G401.6 (cell line): ENCODE results near the gene ANGEL1.
A peak's percentile ranks its signal among the peaks of the same experiment; 100 is the strongest.

Experiments used
- FAIRE-seq: peaks from 2 replicates; lab custom pipeline; 2012; peaks lifted over from hg19 to GRCh38; lab: Jason Lieb, UNC

ANGEL1 gene

DNA sequence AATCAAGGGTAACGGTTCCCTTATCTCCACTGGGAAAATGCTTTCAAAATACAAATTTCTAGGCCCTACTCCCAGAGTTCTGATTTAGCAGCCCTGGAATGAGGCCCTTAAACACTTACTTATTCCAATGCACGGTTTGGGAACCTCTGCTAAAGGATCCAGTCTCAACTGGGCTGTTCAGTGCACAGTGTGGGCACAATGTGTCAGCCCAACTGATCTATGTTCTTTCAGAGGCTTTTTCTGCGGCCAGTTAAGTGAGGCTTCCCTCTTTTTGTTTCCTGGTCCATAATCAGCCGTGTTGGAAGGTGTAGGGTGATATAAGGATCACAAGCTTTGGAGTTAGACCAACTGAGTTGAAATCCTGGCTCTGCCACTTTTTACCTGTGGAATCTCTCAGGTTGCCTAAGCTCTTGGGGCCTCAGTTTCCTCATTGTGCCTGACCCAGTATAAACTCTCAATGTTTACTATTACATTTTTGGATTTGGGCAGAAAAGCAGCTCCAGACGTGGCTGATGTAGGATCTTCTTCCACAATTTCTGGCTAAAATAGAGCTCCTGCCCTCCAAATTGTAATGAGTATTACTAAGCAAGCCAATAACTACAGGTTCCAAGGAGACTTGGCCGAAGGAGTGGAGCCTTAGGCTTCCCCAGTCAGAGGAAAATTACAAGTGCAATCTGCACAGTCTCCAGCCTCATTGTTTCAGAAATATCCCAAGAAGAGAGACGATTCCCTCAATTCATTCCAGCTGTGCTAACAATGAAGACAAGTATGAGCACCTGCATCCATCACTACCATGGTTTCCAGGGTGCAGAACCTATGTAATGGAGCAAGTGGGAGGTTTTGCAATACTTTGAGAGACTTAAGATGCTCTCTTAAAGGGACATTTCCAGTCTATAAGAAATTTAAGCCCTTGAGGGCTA lies 2.3 kb upstream of the ANGEL1 start:
- FAIRE-seq, result no peak

DNA sequence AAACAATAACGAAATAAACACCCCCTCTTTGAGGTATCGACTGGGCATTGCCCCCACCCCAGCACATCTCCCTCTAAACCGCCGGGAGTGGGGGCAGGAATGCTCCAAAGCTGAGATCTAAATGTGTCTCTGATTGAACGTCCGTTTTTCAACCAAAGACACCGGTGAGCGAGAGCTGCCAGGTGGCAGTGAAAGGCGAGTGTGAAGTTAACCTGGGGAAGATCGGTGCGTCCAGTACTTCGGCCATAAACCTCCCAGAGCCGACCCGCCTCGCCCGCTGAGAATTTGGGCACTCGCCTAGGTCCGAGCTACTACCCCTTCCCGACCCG lies 625 bp downstream of the ANGEL1 start:
- no peak for FAIRE-seq

DNA sequence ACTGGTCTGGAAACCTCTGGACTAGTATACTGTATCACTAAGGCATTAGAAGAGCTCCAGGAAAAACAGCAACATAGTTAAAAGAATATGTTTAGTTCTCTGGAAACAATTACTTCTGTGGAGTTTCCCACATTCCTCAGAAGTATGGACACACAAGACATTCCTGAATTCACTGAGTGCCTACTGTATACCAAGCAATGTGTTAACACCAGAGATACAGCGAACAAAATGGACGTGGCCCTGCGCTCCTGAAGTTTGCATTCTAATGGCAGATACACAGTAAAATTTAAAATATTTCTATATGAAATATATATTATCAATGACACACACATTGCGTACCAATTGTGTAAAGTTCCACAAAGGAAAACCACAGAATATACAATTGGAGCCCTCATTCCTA lies 1.1 kb downstream of the ANGEL1 start:
- FAIRE-seq, result no peak

DNA sequence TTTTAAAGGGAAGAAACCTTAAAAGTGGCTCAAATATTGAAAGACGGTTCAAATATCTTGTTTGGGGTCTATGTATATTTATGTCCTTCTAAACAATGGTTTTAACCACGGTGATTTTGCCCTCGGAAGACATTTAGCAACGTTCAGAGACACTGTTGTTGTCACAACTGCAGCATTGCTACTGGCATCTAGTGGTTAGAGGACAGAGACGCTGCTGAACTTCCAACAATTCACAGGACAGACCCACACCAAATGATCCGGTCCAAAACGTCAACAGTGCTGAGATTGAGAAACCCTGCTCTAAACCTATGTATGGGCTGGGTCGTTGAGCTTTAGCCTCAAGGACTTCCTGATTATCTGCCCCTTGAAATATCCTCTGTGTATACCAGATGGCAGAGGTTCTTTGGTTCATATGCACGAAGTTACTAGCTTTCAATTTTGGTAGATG lies 1.7 kb downstream of the ANGEL1 start:
- peak; percentile 69 for FAIRE-seq

DNA sequence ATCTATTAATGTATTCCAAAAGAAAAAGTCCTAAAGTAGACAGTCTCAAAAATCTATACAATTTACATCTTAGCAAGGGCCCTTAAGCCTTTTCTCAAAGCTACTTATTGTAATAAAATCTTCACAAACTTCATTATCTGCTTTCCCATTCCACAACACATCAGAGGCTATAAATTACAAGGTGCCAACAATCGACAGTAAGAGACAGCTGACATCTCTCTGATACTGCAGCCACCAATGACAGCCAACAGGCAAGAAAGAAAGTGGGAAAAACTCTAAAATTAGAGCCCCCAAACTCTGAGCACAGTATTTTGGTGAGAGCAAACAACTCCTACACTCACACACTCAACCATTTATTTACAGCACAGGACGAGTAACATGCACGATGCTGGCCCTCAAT lies 2.2 kb downstream of the ANGEL1 start:
- no peak for FAIRE-seq

DNA sequence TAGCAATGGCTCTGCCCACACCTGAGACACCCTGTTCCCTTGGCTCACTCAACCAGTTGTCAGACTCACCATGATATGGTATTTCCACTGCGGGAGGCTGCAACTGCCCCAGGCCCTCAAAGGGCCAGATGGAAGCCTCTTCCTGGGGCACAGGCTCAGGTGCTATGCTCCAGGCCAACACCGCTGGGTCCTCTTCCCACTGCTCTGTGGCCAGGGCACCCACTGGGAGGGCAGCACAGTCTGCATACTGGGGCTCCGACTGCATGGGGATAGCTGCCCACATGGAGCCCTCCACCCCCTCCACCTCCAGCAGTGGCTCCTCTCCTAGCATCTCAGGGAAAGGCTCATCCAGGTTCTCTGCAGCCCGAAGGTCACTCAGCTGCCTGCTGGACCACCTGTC lies 3.7 kb downstream of the ANGEL1 start:
- no peak for FAIRE-seq

DNA sequence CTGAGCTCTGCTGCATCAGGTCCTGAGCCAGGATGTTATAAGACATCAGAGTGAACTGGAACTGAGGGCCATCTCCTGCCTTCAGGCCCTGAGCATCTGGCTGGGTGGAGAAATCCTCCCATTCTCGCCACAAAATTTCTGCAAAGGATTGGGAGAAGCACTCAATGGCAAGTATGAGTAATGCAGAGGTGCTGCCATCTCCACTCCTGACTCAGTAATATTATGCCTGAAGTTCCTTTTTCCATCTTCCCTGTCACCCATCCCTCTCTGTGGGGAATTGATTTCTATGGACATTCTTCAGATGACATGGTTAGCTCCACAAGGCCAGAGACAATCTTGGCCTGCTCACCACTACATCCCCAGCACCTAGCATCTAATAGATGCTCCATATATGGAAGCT lies 4.7 kb downstream of the ANGEL1 start:
- FAIRE-seq, result no peak

DNA sequence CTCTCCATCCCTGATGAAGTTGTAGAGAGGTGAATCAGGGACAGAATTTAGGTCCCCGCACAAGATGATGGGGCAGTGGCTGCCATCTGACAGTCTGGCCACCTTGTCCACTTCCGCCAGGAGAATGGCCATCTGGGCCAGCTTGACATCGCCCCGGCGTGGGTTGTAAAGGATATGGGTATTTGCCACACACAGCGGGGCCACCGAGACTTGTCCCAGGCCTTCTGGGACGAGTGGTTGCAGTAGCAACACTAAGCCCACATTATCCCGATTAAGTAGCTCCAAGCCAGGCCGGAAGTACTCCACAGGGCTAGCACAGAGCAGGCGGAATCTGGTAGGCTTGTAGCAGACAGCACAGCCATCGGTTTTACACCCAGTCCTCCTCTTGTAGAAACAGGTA lies 6.2 kb downstream of the ANGEL1 start:
- no peak for FAIRE-seq

DNA sequence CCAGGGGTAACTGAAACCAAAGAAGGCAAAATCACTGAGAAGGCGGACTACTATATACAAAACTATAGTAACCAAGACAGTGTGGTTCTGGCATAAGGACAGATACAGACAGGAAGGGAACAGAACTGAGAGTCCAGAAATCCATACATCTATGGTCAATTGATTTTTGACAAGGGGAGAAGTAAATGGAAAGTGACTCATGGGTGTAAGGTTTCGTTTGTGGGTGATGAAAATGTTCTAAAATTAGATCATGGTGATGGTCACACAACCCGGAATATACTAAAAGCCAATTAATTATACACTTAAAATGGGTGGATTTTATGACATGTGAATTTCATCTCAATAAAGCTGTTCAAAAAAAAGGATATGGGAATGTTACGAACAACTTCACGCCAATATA lies 18.7 kb downstream of the ANGEL1 start:
- FAIRE-seq, result no peak

DNA sequence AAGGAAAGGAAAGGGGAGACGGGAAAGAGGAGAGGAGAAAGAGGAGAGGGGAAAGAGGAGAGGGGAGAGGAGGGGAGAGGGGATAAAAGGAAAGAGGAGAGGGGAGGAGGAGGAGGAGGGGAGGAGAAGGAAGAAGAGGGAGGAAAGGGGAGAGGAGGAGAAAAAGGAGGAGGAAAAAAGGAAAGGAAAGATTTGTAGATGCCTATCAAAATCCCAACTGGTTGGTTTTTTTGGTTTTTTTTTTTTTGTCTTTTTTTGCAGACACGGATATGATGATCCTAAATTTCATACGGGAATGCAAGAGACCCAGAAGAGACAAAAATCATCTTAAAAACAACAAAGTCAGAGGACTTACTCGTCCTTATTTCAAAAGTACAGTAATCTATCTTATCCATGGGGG lies 19.4 kb downstream of the ANGEL1 start:
- FAIRE-seq, result no peak

DNA sequence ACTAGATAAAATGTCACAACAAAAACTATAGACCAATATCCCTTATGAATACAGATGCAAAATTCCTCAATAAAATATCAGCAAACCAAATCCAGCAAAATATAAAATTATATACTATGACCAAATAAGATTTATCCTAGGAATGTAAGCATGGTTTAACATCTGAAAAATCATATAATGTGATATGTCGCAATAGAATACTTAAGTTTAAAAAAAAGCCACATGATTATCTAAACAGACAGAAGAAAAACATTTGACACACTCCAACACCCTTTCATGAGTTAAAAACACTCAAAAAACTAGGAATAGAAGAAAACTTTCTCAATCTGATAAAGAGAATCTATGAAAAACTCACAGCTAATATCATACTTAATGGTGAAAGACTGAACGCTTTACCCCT lies 20.3 kb downstream of the ANGEL1 start:
- no peak for FAIRE-seq

DNA sequence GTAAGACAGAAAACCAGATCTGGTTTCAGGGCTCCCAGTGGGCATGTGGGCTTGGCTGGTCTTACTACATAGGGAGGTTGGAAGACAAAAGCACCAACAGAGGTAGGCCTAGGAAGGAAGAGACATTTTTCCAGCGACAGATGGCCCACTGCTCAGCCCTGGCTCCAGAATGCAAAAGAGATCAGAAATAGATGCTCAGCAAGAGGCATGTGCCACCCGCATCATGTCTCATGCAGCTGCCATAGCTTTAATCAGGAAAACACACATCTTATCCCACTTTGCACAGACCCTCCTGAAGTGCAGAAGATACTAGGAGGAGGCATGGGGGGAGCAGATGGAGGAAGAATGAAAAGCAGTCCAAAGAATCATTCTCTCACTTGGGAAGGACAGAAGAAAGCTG lies 26.1 kb downstream of the ANGEL1 start:
- no peak for FAIRE-seq

DNA sequence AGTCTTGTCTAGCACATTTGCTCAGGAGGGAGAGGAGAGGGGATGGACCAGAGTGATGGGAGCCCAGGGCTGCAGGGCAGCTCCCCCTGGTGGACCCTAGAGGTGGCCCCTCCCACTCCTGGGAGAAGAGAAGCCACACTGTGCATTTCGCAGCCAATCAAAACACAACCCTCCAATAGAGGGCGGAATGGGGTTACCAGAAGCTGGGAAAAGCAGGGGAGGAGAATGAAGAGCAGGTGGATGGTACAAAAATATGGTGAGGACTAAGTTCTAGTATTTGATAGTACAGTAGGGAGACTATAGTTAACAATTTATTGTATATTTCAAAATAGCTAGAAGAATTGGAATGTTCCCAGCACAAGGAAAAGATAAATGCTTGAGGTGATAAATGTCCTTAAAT lies 27.8 kb downstream of the ANGEL1 start:
- peak; percentile 90 for FAIRE-seq

DNA sequence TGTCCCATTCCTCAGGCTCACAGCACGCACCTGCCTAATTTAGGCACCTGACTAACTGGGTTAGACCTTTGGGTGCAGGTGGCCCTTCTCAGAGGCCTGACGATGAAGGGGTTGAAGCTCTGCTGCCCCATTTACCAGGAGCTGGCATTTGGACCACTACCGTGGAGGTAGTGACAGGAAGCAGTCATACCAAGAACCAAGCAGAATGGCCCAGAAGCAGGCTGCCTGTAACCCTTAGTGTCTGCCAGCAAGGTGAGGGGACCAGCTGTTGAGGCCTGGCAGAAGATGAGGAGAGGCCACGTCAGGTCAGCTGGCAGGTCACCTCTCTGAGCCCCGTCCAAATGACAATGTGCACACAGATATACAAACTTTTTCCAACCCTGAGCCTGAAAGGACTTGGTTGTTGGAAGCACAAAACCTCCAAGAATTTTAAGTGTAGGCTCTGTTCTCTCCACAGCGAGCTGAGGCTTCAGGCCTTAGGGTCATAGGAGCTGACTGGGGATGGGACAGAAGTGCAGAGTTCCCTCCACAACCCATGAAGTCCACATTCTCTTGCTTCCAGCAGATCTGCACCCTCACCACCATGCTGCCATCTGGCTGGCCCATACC lies 28.3 kb downstream of the ANGEL1 start:
- FAIRE-seq, result no peak

DNA sequence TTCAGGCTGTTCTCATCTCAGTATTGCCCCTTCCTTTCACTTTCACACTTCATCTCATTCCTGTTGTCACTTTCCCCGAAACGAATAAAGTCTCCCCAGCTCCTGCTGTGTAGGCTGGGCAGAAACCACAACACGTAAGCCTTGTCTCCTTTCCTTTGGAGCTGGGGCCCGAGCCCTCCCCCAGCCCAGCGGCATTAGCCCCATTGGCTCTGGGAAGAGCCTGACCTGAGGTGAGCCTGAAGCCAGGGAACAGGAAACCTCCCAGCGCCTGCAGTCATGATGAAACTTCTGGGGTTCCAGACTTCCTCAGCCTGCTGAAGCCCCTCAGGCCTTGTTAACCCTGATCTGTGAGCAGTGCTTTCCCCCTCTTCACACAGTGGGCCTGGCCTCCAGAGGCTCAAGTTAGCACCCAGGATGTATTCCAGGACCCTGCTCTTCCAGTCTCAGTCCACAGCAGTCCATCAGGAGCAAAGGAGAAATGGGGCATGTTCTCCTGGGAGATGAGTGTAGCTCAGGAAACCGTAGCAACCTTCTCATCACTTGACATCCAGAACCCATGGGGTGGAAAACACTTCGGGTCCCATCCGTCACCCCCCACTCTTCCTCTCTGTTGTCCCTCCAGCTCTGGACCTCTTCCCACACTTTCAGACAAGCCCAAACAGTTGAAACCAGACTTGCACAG lies 29.7 kb downstream of the ANGEL1 start:
- no peak for FAIRE-seq

DNA sequence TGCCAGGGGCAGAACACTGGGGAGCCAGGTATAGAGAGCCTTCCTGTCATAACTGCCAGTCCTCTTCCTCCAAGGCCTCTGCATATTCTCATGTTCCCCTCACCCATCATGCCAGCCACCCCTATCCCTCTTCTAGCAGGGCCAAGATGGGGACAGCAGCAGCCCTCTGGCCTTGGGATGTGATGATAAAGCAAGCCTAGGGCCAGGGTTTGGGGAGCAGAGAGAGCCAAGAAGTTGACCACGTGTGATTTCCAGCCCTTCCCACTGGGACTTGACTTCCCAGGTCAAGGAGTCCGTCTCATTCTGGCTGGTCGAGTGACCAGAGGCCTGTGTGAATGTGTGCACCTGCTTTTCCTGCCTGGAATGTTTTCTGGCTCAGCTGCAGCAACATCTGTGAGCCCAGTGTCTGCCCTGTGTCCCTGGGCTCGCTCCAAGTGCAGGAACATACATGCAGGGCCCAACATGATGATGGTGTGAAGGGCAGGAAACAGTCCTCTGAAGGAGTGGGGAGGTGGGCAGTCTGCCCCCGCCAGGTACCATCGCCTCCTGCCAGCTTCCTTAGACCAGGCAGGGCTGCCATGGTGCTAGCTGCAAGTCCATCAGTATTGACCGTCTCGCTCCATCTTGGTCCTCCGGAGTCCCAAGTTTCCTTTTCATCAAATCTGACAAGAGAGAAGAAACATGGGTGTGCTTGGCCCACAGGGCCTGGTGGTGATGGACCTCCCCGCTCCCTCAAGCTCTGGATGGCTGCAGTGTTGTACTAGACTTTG lies 30.4 kb downstream of the ANGEL1 start:
- no peak for FAIRE-seq

DNA sequence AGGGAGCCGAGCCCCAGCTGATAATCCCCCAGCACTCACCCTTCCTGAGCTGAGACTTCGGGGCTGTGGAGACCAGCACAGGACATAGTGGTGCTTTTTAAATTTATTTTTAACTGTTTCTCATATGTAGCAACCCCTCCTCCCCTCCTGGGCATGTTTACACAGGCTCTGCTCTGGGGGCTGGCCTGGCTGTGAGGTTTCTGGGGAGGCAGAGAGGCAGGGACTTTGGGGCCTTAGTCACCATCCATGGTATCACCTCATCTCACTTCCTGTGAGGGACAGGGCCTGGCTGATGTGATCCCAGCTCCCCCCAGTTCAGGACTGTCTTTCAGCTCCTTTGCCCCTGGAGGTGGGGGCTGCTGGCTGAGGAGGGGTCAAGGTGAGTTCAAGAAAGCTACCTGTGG lies 31.0 kb downstream of the ANGEL1 start:
- no peak for FAIRE-seq

DNA sequence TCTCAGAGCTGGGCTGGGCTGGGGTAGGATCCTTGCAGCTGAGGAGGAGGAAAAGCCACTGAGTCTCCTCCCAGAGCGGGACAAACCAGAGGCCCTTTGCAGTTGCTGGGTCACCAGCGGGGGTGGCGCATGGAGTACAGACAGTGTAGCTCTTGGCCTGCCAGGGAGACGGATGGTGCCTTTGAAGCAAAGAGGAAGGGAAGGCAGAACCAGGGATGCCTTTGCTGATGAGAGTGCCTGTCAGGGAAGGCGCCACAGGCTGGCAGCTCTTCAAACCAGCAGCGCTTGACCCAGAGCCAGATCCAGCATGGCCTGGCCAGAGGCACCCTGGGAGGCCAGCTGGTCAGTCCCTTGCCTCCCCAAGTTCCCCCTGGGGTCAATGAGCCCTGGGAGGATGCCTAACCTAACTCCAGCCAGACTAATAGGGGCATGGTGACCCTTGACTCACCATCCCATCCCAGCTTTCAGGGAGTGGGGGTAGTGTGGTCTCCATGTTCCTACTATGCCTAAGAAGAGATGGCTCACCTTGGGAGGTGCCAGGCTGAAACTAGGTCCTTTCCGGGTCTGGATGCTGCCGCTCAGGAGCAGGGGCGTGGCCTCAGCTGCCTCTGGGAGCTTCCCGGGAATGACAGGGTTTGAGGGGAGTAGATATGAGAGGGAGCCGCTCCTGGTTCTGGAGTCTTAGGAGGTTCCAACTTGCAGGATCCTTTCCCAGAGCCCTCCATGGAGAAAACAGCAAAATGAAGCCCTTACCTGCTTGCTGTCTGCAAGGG lies 31.6 kb downstream of the ANGEL1 start:
- no peak for FAIRE-seq

DNA sequence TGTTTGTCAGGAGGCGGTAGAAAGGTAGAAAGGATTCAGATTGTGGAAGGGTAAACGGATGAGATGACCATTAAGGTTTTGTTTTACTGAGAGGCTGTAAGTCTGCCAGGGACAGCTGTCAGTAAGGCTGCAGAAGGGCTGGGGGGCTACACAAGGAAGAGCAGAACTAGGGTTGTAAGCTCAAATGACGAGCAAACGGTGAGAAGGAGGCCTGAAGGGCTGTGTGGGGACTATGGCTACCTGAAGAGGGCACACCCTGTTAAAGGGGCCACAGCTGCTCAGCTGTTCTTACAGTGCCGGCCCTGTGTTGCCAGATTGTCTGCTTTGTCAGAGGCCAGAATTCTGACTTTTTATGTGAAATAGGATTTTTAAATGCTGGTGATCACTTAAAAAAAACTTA lies 32.3 kb downstream of the ANGEL1 start:
- FAIRE-seq, result no peak

DNA sequence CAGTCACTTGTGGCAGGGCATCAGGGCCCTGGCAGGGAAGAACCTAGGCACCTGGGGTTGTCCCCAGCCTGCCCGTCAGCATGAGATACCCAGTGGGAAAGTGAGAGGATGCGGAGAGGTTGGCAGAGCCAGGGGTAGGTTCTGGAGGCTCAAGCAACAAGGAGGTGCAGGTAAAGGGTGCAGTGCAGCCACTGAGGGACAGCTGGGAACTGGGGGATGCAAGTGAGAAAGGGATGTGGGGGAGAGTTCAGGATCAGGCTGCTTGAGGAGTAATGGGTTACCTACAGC lies 32.7 kb downstream of the ANGEL1 start:
- no peak for FAIRE-seq

DNA sequence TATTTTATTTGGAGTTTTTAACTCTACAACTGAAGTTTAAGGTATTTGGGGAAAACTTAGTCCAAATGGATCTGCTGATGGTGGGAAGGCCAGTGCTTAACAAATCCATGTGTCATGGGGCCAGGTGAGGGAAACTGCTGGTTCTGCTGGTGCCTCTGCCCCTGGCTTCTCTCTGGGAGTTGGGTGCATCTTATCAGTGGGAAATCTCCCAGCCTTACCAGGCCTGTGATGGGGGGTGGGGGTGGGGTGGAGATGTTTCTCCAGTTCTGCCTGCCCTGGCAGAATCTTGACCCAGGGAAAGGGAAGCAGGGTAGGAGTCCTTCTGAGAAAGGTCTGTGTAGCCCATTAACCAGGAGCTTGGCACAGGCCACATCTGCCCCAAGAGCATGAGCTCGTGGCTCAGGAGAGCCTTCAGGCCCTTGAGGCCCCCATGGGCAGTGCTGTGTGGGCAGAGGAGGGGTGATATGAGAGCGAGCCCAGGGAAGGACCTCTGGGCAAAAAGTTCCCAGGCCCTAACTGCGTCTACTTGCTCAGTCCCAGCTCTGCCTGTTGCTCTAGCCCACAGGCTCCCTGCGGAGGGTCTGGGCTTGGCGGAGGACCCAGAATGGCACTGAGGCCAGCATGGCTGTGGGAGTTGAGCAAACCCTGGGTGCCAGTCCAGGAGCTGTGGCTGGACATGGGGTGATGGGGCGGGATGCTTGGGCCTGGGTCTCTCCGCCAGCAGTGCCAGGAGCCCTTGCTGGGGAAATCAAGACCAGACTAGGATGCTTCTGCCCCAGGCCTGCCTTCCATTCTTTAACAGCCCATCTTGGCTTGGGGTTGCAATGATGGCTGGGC lies 33.2 kb downstream of the ANGEL1 start:
- no peak for FAIRE-seq
